Omental fat pad (tissue), 4 donors: ENCODE results near the gene SLC51B. TPM values are rescaled to one million over a fixed set of nuclear protein-coding genes. Genes with fewer than 3 reads are reported as not detected.
"Not testable (repeated sequence)": the region's sequence is repeated elsewhere in the genome, so short reads cannot be mapped to it uniquely, and the experiment has no call there.

Source experiments
- ATAC-seq: fragments of 150-250 bp; one replicate; pipeline ENCODE4 v1.9.1; 2016; ENCODE audit warnings: mild to moderate bottlenecking, moderate library complexity; ENCODE audit not compliant: low FRiP score
- DNase-seq: peaks from one replicate; pipeline ENCODE4 v3.0.0-alpha.2; 2019; ENCODE audit warnings: low spot score
- total RNA-seq, 4 donors: library from RNA; depleted of rRNA; stranded (reverse); fragments of >200 nt; gene quantifications; one replicate each; pipeline ENCODE4 v1.1.0, GENCODE V29; 2016
- TF ChIP-seq, protein P1 (sequence below), 3 donors: fragments of 450-650 bp; IDR thresholded peaks; one replicate each; pipeline ENCODE4 v1.5.1; 2016 to 2017; ENCODE audit warnings: antibody characterized with exemption in 3 of 3, mild to moderate bottlenecking in 3 of 3, moderate library complexity in 2 of 3

SLC51B gene
- total RNA-seq, 4 donors from 2014 or later, result not detected

DNA sequence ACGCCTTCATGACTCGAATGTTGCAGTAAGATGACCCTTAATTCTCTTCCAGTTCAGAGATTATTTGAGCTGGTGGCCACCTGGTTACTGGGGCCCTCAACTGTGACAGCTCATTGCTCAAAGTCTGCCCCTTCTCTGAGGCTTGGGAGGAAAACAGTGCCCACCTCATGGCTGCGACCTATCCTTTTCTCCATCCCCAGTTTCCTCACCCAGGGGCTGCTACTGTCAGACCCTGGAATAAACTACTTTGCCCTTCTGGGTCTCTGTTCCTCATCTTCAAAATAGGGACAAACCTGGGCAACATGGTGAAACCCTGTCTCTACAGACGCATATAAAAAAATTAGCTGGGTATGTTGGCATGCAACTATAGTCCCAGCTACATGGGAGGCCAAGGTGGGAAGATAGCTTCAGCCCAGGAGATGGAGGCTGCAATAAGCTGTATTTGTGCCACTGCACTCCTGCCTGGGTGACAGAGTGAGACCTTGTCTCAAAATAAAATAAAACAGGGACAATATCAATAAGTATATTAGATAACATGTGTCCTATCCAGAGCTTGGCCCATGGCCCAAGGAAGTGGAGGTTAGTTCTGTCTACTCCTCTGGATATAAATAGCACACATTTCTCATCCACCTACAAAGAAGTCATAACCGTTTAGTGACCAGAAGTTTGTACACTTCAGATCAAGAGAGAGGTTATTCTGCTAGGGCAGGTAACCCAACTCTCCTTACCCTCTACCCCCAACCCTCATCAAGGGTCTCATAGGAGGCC, 24.8 kb downstream of the SLC51B start:
- DNase-seq (no peak), ATAC-seq (no peak)
- TF ChIP-seq, protein P1, sequence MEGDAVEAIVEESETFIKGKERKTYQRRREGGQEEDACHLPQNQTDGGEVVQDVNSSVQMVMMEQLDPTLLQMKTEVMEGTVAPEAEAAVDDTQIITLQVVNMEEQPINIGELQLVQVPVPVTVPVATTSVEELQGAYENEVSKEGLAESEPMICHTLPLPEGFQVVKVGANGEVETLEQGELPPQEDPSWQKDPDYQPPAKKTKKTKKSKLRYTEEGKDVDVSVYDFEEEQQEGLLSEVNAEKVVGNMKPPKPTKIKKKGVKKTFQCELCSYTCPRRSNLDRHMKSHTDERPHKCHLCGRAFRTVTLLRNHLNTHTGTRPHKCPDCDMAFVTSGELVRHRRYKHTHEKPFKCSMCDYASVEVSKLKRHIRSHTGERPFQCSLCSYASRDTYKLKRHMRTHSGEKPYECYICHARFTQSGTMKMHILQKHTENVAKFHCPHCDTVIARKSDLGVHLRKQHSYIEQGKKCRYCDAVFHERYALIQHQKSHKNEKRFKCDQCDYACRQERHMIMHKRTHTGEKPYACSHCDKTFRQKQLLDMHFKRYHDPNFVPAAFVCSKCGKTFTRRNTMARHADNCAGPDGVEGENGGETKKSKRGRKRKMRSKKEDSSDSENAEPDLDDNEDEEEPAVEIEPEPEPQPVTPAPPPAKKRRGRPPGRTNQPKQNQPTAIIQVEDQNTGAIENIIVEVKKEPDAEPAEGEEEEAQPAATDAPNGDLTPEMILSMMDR (IDR thresholded peaks at IDR 0.05), result no peak

DNA sequence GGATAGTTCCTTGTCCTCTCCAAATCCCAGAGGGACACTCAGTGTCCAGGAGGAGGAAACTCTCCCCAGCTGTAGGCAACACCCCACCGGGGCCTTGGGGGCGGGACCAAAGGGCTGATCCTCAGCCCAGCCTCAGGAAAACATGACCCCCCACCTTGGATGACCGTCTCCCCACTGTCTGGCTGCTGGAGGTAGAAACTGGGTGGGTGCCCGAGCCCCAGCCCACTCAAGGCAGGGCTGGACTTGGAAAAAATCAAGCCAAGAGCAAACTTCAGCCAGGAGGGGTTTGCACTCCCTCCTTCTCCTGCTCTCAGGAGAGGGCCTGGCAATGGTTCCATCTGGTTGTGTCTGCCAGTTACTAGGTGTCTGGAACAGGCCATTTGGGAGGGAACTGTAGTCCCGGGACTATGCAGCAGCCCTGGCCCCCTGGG, 26.2 kb downstream of the SLC51B start:
- no peak for DNase-seq

GRCh38 chr15:65072027-65072426, 26.8 kb downstream of the SLC51B start:
- TF ChIP-seq, protein P1 (IDR thresholded peaks at IDR 0.05), result no peak

More for the DNA sequence above, 26.2 kb downstream of the SLC51B start:
- no peak for ATAC-seq
- TF ChIP-seq, protein P1 (IDR thresholded peaks at IDR 0.05), result no peak

DNA sequence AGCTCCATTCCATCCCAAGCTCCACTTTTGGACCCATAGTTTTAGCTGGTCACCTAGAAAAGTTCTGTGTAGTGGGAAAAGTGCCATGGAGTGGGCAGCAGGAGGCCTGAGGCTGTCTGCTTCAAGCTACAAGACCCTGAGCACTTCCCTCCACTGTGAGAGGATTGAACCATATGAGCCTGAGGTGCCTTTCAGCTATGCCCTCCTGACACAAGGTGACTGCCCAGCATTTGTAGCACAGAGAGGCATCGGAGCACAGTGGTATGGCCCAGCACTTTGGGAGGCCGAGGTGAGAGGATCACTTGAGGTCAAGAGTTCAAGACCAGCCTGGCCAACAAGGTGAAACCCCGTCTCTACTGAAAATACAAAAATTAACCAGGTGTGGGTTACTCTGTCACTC, 27.4 kb downstream of the SLC51B start:
- no peak for ATAC-seq
- TF ChIP-seq, protein P1 (IDR thresholded peaks at IDR 0.05), result no peak
- DNase-seq, result no peak

More at GRCh38 chr15:65072027-65072426, 26.8 kb downstream of the SLC51B start:
- ATAC-seq (no peak), DNase-seq (no peak)

- DNase-seq, ATAC-seq: not testable (repeated sequence)
These were observed 29.8 kb downstream of the SLC51B start for GRCh38 chr15:65074946-65075345.

- ATAC-seq, DNase-seq: not testable (repeated sequence)
These were observed 30.6 kb downstream of the SLC51B start for GRCh38 chr15:65075607-65076395.

DNA sequence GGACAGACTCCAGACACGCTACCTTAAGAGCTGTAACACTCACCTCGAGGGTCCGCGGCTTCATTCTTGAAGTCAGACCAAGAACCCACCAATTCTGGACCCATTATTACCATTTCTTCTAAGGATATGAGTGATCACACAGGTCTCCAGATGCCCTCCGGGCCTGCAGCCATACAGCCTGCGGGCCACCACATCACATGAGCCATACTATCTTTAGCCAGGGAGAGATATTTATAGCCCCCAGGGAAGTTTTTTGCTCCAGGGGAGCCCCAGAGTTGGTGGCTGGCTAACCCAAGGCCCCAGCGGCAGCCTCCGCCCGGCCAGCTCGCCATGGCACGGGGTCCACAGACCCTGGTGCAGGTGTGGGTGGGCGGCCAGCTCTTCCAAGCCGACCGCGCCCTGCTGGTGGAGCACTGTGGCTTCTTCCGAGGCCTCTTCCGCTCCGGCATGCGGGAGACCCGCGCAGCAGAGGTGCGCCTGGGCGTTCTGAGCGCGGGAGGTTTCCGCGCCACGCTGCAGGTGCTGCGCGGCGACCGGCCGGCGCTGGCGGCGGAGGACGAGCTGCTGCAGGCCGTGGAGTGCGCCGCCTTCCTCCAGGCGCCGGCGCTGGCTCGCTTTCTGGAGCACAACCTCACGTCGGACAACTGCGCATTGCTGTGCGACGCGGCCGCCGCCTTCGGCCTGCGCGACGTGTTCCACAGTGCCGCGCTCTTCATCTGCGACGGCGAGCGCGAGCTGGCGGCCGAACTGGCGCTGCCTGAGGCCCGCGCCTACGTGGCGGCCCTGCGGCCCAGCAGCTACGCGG, 31.5 kb downstream of the SLC51B start, which contains the start of gene KBTBD13:
Gene KBTBD13, plus strand, starts transcription at position 261 of the 805 bp plus-strand sequence. Its CDS starts 70 bp downstream, at position 331.
- TF ChIP-seq, protein P1 (IDR thresholded peaks at IDR 0.05), result no peak
- DNase-seq (no peak), ATAC-seq (no peak)
